ENCODE results near the gene SAXO2.
"Not testable (repeated sequence)": the region's sequence is repeated elsewhere in the genome, so short reads cannot be mapped to it uniquely, and the experiment has no call there.

- not testable (repeated sequence) for TF ChIP-seq CTCF (IDR thresholded peaks at IDR 0.05 in 4 of 5, conservative IDR thresholded peaks at IDR 0.05 in 1 of 5); POLR2A (IDR thresholded peaks at IDR 0.05)
Measured at GRCh38 chr15:82318281-82318680, 55.7 kb downstream of the SAXO2 start.
